SJCRH30 (cell line): ENCODE measurements around the gene RREB1. TPM values are rescaled to one million over a fixed set of nuclear protein-coding genes. Genes with fewer than 3 reads are reported as not detected.
"Not testable (repeated sequence)": the region's sequence is repeated elsewhere in the genome, so short reads cannot be mapped to it uniquely, and the experiment has no call there.

Source experiments
- DNase-seq, 2 experiments: peaks; one replicate each; pipeline ENCODE4 v3.0.0-alpha.2; 2015 to 2020
- H3K27ac ChIP-seq: fragments of 250-450 bp; sonication (Bioruptor Pico); 2 replicates; pipeline ENCODE4 v1.5.1; 2020; ENCODE audit warnings: mild to moderate bottlenecking, moderate library complexity
- H3K27me3 ChIP-seq: fragments of 250-450 bp; sonication (Bioruptor Pico); 2 replicates; pipeline ENCODE4 v1.5.1; 2020; ENCODE audit warnings: mild to moderate bottlenecking, moderate library complexity
- H3K36me3 ChIP-seq: fragments of 250-450 bp; sonication (Bioruptor Pico); 2 replicates; pipeline ENCODE4 v1.5.1; 2020; ENCODE audit warnings: mild to moderate bottlenecking, moderate library complexity
- H3K4me1 ChIP-seq: fragments of 250-450 bp; sonication (Bioruptor Pico); 2 replicates; pipeline ENCODE4 v1.5.1; 2020; ENCODE audit warnings: mild to moderate bottlenecking, moderate library complexity
- H3K4me3 ChIP-seq: fragments of 250-450 bp; sonication (Bioruptor Pico); 2 replicates; pipeline ENCODE4 v1.5.1; 2020; ENCODE audit warnings: mild to moderate bottlenecking, moderate library complexity
- H3K9me3 ChIP-seq: fragments of 250-450 bp; sonication (Bioruptor Pico); replicated peaks from 2 replicates; pipeline ENCODE4 v1.5.1; 2020; ENCODE audit warnings: mild to moderate bottlenecking, moderate library complexity
- total RNA-seq: library from RNA; depleted of rRNA; stranded (reverse); fragments of >200 nt; shearing (Covaris generic); gene quantifications from 2 replicates; pipeline ENCODE4 v1.2.3, GENCODE V29; 2014

RREB1 gene
- total RNA-seq, 1 experiment from 2014 or later: 12.3 TPM

DNA sequence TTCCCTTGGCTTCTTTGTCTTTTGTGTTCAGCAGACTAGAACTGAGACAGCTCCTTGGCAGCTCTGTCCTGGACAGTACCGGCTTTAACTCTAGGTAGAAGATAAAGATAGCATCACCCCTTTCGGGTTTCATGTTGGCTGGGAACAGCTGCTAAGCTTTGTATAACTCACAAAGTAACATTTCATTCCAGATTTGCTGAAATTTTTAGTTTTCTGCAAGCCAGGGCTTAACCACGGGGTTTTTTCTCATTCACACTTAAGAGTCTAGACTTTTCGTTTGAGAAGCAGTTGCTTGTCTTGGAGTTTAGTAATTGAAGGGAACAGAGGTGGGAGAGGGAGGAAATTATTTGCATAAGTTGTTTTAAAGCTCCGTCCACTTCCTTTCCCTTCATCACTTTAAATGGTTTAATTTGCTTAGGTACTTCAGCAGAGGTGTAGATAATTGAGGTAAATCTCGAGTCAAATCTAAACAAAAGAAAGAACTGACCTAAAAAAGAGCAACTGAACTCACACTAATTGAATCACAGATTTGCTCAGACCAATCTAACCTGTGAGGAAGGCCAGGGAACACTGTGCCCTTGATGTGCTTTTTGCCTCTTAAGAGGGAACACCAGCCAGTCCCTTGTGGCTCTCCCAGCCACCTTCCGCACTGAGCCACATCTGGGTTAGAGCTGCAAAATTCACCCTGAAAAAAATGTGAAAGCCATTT lies 48.3 kb downstream of the RREB1 start:
- Histone ChIP-seq H3K27ac (peak overlapping the region; percentile 99), H3K36me3 (no peaks in the 10 kb centered on the region), H3K4me3 (peak overlapping the region; percentile 2), H3K4me1 (peaks cover 58% of the 10 kb centered on the region), H3K9me3 (no peaks in the 10 kb centered on the region), H3K27me3 (no peaks in the 10 kb centered on the region)
- DNase-seq: peak in 1 of 2 experiments; percentile 59

DNA sequence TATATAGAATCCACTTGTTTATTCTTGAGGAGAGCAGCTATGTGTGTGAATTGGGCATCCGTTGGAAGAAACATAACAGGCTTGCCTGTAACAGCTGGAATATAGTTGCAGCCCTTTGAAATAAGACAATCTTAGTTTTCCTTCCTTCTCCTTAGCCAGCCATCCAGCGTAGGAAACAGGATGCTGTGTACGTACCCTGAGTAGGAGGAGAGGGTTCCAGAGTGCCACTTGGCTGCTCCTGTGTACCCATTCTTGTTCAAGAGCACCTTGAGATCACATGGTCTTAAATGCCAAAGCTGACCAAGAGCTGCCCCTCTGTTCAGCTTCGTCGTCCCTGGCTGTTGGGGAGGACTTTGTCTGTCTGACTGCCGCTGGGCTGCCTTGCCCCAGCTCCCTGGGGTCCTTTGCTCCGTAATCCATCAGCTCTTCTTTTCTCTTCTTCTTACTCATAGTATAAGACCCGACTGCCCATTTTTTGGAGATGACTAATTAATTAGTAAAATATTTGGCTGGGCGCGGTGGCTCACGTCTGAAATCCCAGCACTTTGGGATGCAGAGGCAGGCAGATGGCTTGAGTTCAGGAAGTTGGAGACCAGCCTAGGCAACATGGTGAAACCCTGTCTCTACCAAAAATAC lies 49.0 kb downstream of the RREB1 start:
- no peaks in the 10 kb centered on the region for H3K9me3 ChIP-seq
- peaks cover 51% of the 10 kb centered on the region for H3K4me1 ChIP-seq
- H3K4me3 ChIP-seq: peak overlapping the region; percentile 2; the same call in 1 of the 2 replicates
- DNase-seq: peak in 1 of 2 experiments; percentile 21
- no peaks in the 10 kb centered on the region for H3K27me3 ChIP-seq
- no peaks in the 10 kb centered on the region for H3K36me3 ChIP-seq
- H3K27ac ChIP-seq: peak overlapping the region; percentile 99

DNA sequence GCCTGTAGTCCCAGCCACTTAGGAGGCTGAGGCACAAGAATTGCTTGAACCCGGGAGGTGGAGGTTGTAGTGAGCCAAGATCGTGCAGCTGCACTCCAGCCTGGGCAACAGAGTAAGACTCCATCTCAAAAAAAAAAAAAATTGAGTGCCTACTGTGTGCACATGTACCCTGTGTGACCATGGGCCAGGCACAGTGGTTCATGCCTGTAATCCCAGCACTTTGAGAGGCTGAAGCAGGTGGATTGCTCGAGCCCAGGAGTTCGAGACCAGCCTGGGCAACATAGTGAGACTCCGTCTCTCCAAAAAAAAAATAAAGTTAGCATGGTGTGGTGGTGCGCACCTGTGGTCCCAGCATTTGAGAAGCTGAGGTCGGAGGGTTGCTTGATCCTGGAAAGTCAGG lies 49.5 kb downstream of the RREB1 start:
- H3K27ac ChIP-seq: peak overlapping the region; percentile 99
- peaks cover 45% of the 10 kb centered on the region for H3K4me1 ChIP-seq
- not testable (repeated sequence) for H3K4me3 ChIP-seq, H3K9me3 ChIP-seq, DNase-seq, H3K36me3 ChIP-seq, H3K27me3 ChIP-seq

DNA sequence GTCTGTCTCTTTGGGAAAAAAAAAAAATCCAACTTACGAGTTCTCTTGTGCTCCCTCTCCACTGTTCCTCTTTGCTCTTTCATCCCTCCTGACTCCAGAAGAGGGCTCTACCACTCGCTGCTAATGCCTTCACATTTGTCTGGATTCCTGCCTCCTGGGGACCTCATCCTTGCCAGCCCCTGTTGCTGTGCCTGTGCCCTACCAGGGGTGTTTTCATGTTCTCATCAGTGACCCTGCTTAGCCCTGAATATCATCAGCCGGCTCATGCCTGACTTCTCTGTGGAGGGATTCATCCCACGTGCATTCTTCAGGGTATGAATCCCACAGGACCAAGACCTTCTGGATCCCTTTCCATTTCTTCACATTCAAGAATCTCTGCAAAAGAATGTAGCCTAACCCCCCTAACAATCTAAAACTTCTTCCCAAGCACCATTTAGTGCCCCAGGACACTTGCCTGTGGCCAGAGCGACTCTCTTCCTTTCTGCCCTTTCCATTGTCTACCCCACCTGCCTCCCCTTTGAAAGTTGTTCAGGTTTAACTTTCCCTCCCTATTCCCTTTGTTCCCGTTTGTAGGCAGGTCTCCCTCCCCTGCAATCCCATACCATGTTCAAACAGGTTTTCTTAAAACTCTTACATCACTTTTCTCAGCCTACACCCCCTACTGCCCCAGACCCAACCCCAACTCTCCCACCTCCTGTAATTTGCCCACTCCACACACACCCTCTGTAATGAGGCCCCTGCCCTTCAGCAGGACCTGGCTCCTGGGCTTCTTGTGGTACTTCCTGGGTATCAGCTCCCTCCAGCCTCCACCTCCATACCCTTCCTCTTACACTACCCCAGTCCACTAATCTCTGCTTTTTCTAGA lies 50.2 kb downstream of the RREB1 start:
- Histone ChIP-seq H3K27me3 (no peaks in the 10 kb centered on the region), H3K9me3 (no peaks in the 10 kb centered on the region), H3K27ac (no peak overlapping the region), H3K4me1 (peaks cover 39% of the 10 kb centered on the region), H3K4me3 (no peak overlapping the region), H3K36me3 (no peaks in the 10 kb centered on the region)
- DNase-seq: no peak

DNA sequence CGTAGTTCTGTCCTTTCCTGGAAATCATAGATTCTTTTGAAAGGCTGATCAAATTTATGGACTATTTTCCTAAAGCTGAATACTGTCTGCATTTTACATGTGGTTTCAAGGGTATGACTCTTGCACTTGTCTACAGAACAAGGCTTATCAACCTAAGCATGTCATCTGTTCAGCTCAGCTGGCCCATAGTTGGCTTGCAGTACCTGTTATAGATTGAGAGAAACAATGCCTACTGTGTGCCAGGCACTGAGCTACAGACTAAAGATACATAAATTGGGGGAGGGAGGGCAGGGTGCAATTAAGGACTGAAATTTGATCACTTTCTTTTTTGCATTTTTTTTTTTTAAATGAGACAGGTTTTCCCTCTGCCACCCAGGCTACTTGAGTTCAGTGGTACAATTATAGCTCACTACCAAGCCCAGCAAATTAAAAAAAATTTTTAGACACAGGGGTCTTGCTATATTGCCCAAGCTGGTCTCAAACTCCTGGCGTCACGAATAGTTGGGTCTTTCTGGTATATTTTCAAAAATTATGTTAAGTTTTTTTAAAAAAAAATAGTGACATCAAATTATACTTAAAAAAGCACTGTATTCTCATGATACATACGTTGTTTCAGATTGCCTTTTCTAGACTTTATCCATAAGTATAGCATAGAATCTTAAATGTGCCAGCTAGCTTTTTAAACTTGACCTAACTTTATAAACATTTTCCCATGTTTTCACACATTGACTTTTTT lies 52.2 kb downstream of the RREB1 start:
- H3K36me3 ChIP-seq: no peaks in the 10 kb centered on the region
- DNase-seq: no peak
- no peak overlapping the region for H3K27ac ChIP-seq
- no peak overlapping the region for H3K4me3 ChIP-seq
- H3K9me3 ChIP-seq: no peaks in the 10 kb centered on the region
- peaks cover 30% of the 10 kb centered on the region for H3K4me1 ChIP-seq
- H3K27me3 ChIP-seq: no peaks in the 10 kb centered on the region

DNA sequence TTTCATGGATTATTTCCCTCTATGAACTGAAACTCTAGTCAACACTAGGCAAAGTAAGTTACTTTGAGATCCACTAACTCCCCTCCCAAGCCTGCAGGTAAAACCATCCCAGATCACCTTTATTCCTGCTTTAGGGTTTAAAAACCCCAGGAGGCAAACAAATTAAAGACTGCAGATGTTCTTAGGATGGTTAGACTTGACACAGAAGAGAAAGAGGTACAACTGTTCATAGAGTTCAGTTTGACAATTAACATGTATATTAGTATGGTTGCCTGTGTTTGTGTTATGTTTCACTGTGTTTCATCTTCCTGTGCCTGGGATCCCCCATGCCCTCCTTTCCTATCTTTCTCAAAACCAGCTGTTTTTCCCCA lies 53.5 kb downstream of the RREB1 start:
- Histone ChIP-seq H3K27me3 (no peaks in the 10 kb centered on the region), H3K4me1 (peaks cover 30% of the 10 kb centered on the region)

DNA sequence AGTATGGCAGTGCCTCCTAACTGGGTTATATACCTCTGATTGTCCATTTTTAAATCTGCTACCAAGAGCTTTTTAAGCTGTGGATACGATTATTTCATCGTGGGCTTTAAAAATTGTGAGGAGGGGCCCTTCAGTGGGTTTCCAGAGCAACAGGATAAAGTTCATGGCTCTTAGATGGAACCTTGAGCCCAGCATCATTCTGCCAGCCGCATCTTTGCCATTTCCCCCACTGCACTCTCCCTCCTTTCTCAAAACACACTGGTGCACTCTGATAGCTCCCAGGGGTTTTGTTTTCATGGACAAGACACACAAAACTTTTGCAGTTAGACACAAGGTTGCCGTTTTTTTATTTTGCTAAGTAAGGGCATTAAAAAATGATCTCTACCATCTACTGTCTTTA lies 54.1 kb downstream of the RREB1 start:
- Histone ChIP-seq H3K4me1 (peaks cover 26% of the 10 kb centered on the region), H3K27ac (no peak overlapping the region), H3K36me3 (no peaks in the 10 kb centered on the region), H3K9me3 (no peaks in the 10 kb centered on the region), H3K27me3 (no peaks in the 10 kb centered on the region), H3K4me3 (no peak overlapping the region)
- no peak for DNase-seq

More for the DNA sequence above, 53.5 kb downstream of the RREB1 start:
- Histone ChIP-seq H3K27ac (no peak overlapping the region), H3K9me3 (no peaks in the 10 kb centered on the region), H3K36me3 (no peaks in the 10 kb centered on the region), H3K4me3 (no peak overlapping the region)
- no peak for DNase-seq

DNA sequence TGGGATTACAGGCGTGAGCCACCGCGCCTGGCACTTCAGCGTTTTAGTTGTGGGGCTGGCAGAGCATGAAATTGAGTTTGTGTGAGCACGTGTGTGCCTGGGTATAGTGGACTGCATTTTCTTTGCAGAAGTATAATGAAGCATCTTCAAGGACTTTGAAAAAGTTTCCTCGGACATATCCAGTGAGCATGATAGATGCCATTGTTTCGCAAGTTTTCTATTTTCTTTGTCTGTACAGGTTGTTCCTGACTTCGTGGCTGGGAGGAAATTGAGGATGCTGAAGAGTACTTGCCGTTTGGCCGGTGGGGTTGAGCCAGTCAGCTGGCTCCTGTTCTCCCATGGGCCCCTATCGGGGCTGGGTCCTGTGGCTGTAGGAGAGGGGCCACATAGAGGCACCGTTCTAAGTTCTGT lies 55.9 kb downstream of the RREB1 start:
- no peaks in the 10 kb centered on the region for H3K9me3 ChIP-seq
- no peak overlapping the region for H3K27ac ChIP-seq

DNA sequence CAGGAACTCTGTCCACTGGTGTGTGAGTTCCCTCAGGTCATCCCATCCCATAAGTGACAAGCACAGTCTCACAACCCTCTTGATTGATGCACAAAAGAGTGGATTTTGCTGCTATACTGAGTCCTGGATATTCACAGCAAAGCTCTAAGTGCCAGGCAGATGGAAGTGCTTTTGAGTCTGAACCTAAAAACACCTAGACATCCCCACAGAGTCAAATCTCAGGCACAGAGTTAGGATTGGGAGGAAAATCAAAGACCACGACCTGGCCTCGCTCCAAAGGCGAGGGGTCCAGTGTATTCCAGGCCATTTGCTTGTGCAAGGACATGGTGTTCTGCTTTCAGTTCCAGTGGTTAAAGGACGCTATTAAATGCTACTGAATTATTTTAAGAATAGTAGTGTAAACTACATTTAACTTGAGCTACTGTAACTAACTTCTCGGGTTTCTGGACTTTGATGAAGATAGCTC lies 56.8 kb downstream of the RREB1 start:
- H3K36me3 ChIP-seq: no peaks in the 10 kb centered on the region
- H3K4me1 ChIP-seq: peaks cover 26% of the 10 kb centered on the region
- peak overlapping the region; percentile 87; the same call in 1 of the 2 replicates for H3K27ac ChIP-seq
- no peaks in the 10 kb centered on the region for H3K27me3 ChIP-seq
- no peaks in the 10 kb centered on the region for H3K9me3 ChIP-seq
- no peak overlapping the region for H3K4me3 ChIP-seq
- DNase-seq: no peak

More for the DNA sequence above, 55.9 kb downstream of the RREB1 start:
- H3K27me3 ChIP-seq: no peaks in the 10 kb centered on the region
- no peak overlapping the region for H3K4me3 ChIP-seq
- H3K36me3 ChIP-seq: no peaks in the 10 kb centered on the region
- peaks cover 24% of the 10 kb centered on the region for H3K4me1 ChIP-seq
- no peak for DNase-seq

DNA sequence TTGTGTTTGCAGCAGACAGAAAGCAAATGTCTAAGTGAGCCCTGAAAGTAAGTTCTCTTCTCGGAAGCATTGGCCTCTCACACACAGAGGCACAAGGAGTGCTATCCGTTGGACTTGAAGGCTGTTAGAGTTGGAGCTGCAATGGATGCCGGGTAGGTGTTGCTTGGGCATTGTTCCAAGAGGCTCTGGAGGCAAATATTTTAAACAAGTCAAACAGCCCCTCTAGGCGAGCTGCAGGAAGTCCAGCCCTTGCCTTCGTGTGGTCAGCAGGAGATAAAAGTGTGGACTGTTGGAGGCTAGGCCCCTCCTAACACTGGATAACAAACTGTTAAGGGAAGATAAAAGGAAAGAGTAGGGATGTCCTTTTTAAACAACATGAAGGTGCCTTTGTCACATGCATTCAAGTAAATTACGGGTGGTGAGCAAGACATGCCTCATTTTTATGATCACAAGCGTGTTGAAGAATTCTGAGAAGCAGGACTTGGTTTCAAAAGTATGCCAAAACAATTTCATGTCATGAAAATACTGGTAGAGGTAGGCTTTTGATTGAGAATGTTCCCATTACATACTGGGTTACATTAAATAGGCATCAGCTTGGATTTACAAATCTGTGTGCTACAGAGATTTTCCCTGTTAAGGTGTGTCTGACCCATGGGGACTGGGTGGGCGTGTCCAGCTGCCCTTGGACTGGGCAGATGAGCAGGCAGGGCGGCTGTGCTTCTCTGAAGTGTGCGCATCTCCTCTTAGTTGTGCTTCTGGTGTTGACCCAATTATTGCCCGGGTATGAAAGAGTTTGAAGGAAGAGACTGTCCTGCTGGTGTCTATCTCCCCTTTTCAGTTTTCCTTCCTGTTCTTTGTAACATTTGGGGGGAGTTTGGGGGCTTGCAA lies 57.5 kb downstream of the RREB1 start:
- Histone ChIP-seq H3K9me3 (no peaks in the 10 kb centered on the region), H3K27me3 (no peaks in the 10 kb centered on the region), H3K4me3 (no peak overlapping the region), H3K36me3 (no peaks in the 10 kb centered on the region), H3K27ac (peak overlapping the region; percentile 87), H3K4me1 (peaks cover 27% of the 10 kb centered on the region)
- DNase-seq: peak in 1 of 2 experiments; percentile 40

DNA sequence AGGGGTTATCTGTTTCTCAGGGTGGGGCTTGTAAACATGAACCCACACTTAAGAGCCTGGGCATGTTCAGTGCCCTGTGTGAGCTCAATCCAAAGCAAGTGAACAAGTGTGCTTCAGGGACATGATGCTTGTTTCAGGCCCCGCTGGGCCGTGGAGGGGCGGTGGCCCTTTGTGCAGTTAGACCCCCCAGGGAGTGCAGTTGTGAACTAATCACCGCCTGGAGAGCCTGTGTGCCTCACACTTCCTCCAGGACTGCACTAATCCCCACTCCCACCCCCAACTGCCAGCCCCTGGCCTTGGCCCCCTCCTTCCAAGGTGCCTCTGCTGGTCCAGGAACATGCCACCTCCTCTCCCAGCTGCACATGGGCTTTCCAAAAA lies 58.1 kb downstream of the RREB1 start:
- H3K4me3 ChIP-seq: peak overlapping the region; percentile 33; the same call in 1 of the 2 replicates
- DNase-seq: peak; percentile 60 to 64
- no peaks in the 10 kb centered on the region for H3K27me3 ChIP-seq
- H3K36me3 ChIP-seq: no peaks in the 10 kb centered on the region
- no peaks in the 10 kb centered on the region for H3K9me3 ChIP-seq
- peaks cover 27% of the 10 kb centered on the region for H3K4me1 ChIP-seq
- peak overlapping the region; percentile 87 for H3K27ac ChIP-seq

DNA sequence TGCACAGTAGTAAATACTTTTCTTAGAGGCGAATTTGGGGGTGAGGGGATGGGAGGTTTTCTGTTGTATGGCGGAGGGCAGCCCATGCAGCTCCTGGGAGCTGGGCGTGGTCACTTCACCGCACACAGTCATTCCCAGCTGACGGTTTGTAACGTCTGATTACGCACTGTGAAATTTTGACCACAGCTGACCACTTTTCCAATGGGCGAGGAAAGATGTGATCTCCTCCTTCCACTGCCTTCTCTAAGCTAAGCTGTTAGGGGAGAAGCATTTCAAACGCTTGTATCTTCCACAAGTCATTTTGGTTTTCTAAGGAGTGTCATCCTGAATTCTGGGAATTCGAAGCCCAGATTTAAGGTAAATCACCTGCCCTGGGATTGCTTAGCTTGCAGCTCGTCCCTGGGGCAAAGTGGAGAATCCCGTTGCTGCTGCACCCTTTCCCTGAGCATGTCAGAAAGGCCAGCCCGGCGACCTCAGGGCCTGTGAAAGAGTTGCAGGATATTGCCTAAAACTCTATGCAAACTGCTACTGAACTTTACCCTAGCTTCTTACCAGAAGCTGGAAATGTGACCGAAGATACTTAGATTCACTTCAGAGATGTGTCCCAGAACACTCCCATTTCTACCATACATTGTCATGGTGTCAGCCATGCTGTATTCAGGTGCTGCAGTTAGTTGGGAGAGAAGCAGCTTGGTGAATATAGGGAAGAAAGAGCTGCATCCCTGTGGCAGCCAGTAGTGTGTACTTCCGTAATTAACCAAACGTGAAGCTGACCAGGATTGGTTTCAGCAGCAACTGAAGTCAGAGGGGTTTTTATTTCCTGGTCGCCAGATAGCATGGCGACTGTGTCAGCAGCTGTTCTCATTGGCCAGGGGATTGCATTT lies 58.9 kb downstream of the RREB1 start:
- DNase-seq: peak; percentile 79 to 83
- Histone ChIP-seq H3K27ac (peak overlapping the region; percentile 87), H3K36me3 (no peaks in the 10 kb centered on the region), H3K9me3 (no peaks in the 10 kb centered on the region), H3K4me1 (peaks cover 27% of the 10 kb centered on the region), H3K27me3 (no peaks in the 10 kb centered on the region), H3K4me3 (peak overlapping the region; percentile 33)

DNA sequence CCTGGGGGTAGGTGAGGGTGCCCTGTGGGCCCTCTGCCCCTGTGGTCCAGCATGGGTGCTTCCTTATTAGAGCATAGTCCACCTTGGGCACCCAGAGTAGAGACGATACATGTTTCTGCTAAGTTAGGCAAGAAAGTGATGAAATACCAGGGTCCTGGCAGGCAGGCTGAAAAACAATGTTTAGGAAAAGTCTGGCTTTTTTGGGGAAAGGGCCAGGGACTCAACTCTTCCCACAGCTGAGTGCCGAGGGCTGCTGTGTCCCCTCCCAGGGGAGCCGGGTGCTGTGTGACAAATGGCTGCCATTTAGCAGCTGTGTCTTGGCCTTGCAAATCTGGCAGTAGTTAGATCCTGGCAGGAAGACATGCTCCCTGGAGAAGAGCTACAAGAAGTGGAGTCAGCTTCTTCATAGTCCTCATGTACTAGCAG lies 61.5 kb downstream of the RREB1 start:
- no peak overlapping the region for H3K27ac ChIP-seq
- no peak for DNase-seq
- H3K4me1 ChIP-seq: peaks cover 26% of the 10 kb centered on the region

More for the DNA sequence above, 61.5 kb downstream of the RREB1 start:
- H3K36me3 ChIP-seq: no peaks in the 10 kb centered on the region
- H3K27me3 ChIP-seq: no peaks in the 10 kb centered on the region
- H3K9me3 ChIP-seq: no peaks in the 10 kb centered on the region
- no peak overlapping the region for H3K4me3 ChIP-seq
